RWPE2 (cell line): ENCODE data around the gene CPT1A.

Experiments
- ATAC-seq: fragments of 200-7000 bp; cut with Tn5 transposase; 3 replicates; pipeline ENCODE4 v1.9.1; 2021; ENCODE audit warnings: low read depth
- DNase-seq: peaks from one replicate; pipeline ENCODE4 v3.0.0-alpha.2; 2020; ENCODE audit warnings: low spot score
- H3K27ac ChIP-seq: fragments of 450-650 bp; 2 replicates; pipeline ENCODE4 v1.5.1; 2017; ENCODE audit warnings: mild to moderate bottlenecking; ENCODE audit not compliant: poor library complexity, severe bottlenecking
- H3K27me3 ChIP-seq: fragments of 250-450 bp; sonication (Bioruptor Pico); 2 replicates; pipeline ENCODE4 v1.5.1; 2021; ENCODE audit warnings: mild to moderate bottlenecking, moderate library complexity; ENCODE audit not compliant: insufficient read depth, poor library complexity, severe bottlenecking
- H3K36me3 ChIP-seq: fragments of 250-450 bp; sonication (Bioruptor Pico); 2 replicates; pipeline ENCODE4 v1.5.1; 2020; ENCODE audit warnings: low read depth, mild to moderate bottlenecking, moderate library complexity
- H3K4me1 ChIP-seq: fragments of 250-450 bp; sonication (Bioruptor Pico); 2 replicates; pipeline ENCODE4 v1.5.1; 2021; ENCODE audit warnings: mild to moderate bottlenecking, moderate library complexity; ENCODE audit not compliant: insufficient read depth, poor library complexity, severe bottlenecking
- H3K4me3 ChIP-seq: fragments of 250-450 bp; sonication (Bioruptor Pico); 2 replicates; pipeline ENCODE4 v1.5.1; 2021; ENCODE audit warnings: mild to moderate bottlenecking, moderate library complexity; ENCODE audit not compliant: severe bottlenecking
- H3K9me3 ChIP-seq: fragments of 250-450 bp; sonication (Bioruptor Pico); 2 replicates; pipeline ENCODE4 v1.5.1; 2021; ENCODE audit warnings: mild to moderate bottlenecking, moderate library complexity; ENCODE audit not compliant: severe bottlenecking
- TF ChIP-seq, protein P1 (sequence below): fragments of 450-650 bp; IDR thresholded peaks from one replicate; pipeline ENCODE4 v1.5.1; 2017; ENCODE audit warnings: mild to moderate bottlenecking, moderate library complexity; ENCODE audit not compliant: poor library complexity, severe bottlenecking

CPT1A gene

DNA sequence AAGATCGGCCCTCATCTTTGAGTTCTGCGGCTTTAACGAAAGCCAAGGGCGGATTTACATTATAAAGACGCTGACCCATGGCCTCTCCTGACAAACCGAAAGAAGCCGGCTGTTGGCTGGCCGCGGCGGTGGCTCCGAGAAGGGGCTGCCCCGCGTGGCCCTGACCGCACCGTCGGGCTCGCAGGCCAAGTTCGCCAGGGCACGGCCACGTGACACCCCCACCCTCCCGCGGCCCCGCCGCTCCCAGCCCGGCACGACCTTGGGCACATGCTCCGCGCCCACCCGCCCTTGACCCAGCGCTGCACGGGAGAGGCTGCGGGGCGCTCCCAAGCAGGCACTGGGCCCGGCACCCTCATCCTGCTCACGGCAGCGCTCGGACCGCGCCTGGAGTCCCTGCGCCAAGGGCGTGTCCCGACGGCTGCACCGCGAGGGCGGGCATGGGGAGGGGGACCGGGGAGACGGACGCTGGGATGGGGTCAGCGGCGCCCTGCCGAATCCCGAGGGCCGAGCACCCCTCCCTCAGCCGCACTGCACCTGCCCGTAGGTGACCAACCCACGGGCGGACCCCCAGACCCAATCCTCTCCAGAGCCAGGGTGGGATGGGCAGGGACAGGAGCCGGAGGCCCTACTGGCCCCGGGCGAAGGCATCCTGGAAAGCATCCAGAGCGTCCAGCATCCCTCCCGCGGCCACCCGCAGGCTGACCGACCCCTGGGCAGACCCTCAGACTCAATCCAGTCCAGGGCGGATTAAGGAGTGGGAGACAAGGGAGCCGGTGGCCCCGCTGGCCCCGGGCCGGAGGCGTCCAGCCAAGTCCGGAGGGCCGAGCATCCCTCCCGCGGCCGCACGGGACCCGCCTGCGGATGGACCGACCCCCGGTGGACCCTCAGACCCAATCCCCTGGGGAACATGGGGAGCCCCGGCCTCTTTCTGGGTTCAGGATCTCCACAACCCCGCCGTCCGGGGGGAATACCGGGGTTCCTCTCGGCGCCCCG, 759 bp downstream of the CPT1A start:
- H3K36me3 ChIP-seq: 0 out of 2 replicates have a peak, but pooled peaks cover 2% of the 10 kb centered on the region
- TF ChIP-seq, protein P1, sequence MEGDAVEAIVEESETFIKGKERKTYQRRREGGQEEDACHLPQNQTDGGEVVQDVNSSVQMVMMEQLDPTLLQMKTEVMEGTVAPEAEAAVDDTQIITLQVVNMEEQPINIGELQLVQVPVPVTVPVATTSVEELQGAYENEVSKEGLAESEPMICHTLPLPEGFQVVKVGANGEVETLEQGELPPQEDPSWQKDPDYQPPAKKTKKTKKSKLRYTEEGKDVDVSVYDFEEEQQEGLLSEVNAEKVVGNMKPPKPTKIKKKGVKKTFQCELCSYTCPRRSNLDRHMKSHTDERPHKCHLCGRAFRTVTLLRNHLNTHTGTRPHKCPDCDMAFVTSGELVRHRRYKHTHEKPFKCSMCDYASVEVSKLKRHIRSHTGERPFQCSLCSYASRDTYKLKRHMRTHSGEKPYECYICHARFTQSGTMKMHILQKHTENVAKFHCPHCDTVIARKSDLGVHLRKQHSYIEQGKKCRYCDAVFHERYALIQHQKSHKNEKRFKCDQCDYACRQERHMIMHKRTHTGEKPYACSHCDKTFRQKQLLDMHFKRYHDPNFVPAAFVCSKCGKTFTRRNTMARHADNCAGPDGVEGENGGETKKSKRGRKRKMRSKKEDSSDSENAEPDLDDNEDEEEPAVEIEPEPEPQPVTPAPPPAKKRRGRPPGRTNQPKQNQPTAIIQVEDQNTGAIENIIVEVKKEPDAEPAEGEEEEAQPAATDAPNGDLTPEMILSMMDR: no peak
- peak overlapping the region; percentile 82 for H3K27ac ChIP-seq
- DNase-seq (no peak), ATAC-seq (peak; percentile 40)
- H3K4me3 ChIP-seq: peak overlapping the region; percentile 54
- peaks cover 15% of the 10 kb centered on the region for H3K4me1 ChIP-seq
- no peaks in the 10 kb centered on the region for H3K9me3 ChIP-seq
- H3K27me3 ChIP-seq: no peaks in the 10 kb centered on the region

DNA sequence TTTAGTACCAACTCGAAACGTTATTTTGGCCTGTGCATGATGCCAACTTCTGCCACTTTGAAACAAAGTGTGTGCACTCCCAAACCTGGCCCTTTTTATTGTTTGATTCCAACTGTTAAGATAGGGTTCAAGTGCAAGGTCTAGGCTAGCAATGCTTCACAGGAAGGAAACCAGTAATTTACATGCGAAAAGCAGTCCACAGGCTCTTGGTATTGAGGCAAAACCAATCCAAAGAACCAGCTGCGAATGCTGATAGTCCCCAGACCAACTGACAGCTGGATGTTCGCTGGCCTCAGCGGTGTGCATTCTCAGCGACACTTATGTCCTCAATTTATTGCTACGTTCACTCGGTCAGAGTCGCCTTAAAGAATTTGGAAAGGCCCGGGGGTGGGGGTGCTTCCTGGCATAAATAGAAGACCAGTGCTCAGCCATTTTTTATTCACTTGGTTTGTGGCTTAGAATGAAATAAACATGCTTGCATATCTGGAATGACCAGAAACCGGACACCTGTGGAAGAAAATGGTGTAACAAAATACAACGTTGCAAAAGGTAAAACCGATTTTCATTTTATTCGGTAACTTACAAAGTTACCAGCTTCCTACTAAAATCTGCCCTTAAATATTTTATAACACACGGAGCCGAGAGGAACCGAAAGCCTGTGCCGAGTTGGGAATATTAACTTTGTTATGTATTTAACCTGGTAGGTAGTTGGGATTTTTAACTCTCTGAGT, 1.6 kb downstream of the CPT1A start:
- peak overlapping the region; percentile 82 for H3K27ac ChIP-seq
- DNase-seq: no peak

DNA sequence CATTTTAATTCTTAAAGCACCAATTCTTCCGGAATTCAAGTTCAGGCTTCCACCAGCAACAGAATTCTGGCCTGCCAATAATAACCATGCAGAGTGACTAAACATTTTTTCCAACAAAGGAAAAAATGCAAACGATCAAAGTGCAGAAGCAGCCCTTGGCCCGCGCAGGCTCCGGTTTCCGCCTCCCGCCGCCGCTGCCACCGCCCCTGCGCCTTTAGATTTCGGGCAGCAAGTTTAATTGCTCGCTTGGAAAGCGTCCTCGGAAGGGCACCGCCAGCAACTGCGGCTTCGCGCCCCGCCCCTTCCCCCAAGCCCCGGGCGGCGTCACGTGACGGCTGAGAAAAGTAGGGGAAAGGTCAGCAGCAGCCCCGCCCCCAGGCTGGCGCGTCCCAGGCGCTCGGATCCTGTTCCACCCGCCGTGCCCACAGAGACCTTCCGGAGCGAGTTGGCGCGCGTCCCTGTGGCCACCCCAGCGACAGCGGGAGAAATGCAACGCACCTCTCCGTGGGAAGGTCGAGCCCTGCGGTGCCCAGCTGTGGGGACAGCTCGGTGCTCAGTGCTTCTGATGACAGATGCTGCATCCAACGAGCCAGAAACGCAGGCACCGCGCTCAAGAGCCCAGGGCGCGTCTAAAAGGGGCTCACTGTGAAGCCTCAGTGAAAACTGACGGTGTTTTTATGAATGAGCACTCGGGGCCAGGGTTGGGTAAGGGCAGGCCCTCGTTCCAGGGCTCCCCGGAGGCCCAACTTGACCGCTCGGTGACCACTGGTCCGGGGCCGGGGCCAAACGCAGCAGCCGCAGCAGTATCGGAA, 2.5 kb downstream of the CPT1A start:
- peak; percentile 89 for DNase-seq
- Histone ChIP-seq H3K27me3 (no peaks in the 10 kb centered on the region), H3K4me3 (peak overlapping the region; percentile 54), H3K9me3 (no peaks in the 10 kb centered on the region), H3K36me3 (0 out of 2 replicates have a peak, but pooled peaks cover 2% of the 10 kb centered on the region), H3K4me1 (peaks cover 15% of the 10 kb centered on the region), H3K27ac (peak overlapping the region; percentile 82)
- ATAC-seq: peak; percentile 61
- TF ChIP-seq, protein P1: no peak

More for the DNA sequence above, 1.6 kb downstream of the CPT1A start:
- TF ChIP-seq, protein P1: no peak
- no peak for ATAC-seq
- Histone ChIP-seq H3K4me3 (peak overlapping the region; percentile 54), H3K27me3 (no peaks in the 10 kb centered on the region), H3K9me3 (no peaks in the 10 kb centered on the region), H3K4me1 (peaks cover 15% of the 10 kb centered on the region), H3K36me3 (0 out of 2 replicates have a peak, but pooled peaks cover 2% of the 10 kb centered on the region)

DNA sequence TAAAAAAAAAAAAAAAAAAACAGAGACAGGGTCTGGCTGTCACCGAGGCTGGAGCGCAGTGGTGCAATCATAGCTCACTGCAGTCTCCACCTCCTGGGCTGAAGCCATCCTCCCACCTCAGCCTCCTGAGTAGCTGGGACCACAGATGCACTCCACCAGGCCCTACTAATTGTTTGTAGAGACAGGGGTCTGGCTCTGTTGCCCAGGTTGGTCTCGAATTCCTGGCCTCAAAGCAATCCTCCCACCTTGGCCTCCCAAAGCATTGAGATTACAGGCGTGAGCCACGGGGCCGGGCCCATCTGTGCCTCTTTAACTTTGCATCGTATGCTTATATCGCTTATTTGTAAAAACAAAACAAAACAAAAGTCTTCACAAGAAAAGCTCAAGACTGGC, 3.1 kb downstream of the CPT1A start:
- DNase-seq (no peak), ATAC-seq (no peak)
- Histone ChIP-seq H3K27ac (peak overlapping the region; percentile 82), H3K4me1 (peaks cover 13% of the 10 kb centered on the region), H3K27me3 (no peaks in the 10 kb centered on the region), H3K36me3 (0 out of 2 replicates have a peak, but pooled peaks cover 2% of the 10 kb centered on the region), H3K9me3 (no peaks in the 10 kb centered on the region), H3K4me3 (peak overlapping the region; percentile 54)
- TF ChIP-seq, protein P1: no peak
